RPMI7951 (cell line): ENCODE data around the gene SSNA1. TPM values are rescaled to one million over a fixed set of nuclear protein-coding genes. Genes with fewer than 3 reads are reported as not detected.

Experiments
- DNase-seq: peaks from one replicate; pipeline ENCODE4 v3.0.0-alpha.2; 2012; ENCODE audit warnings: low read depth
- total RNA-seq: library from RNA; depleted of rRNA; stranded (reverse); fragments of >200 nt; shearing (Covaris generic); gene quantifications from 2 replicates; pipeline ENCODE4 v1.2.3, GENCODE V29; 2014

The SSNA1 gene
- total RNA-seq, 1 experiment from 2014 or later, result 72.8 TPM

- no peak for DNase-seq
Measured at GRCh38 chr9:137152844-137153405, 35.6 kb upstream of the SSNA1 start.

GRCh38 chr9:137156567-137157375 is 31.7 kb upstream of the SSNA1 start:
- DNase-seq, result peak; percentile 26

- DNase-seq, result peak; percentile 23
Measured at GRCh38 chr9:137157618-137158415, 30.7 kb upstream of the SSNA1 start.

- no peak for DNase-seq
Measured at GRCh38 chr9:137158625-137159024, 29.9 kb upstream of the SSNA1 start.

- no peak for DNase-seq
Measured at GRCh38 chr9:137159105-137160053, 29.1 kb upstream of the SSNA1 start.

GRCh38 chr9:137160054-137160425 is 28.4 kb upstream of the SSNA1 start:
- DNase-seq, result no peak

GRCh38 chr9:137160716-137161557 is 27.5 kb upstream of the SSNA1 start:
- no peak for DNase-seq

GRCh38 chr9:137161558-137162486 is 26.7 kb upstream of the SSNA1 start:
- no peak for DNase-seq

- no peak for DNase-seq
Measured at GRCh38 chr9:137162505-137163364, 25.7 kb upstream of the SSNA1 start.

GRCh38 chr9:137163365-137163715 is 25.1 kb upstream of the SSNA1 start:
- peak; percentile 31 for DNase-seq

- DNase-seq, result no peak
Measured at GRCh38 chr9:137163805-137164204, 24.7 kb upstream of the SSNA1 start.

- no peak for DNase-seq
Measured at GRCh38 chr9:137164370-137165249, 23.9 kb upstream of the SSNA1 start.

GRCh38 chr9:137165250-137165836 is 23.1 kb upstream of the SSNA1 start:
- DNase-seq, result no peak

GRCh38 chr9:137166380-137167229 is 21.9 kb upstream of the SSNA1 start:
- DNase-seq, result no peak

GRCh38 chr9:137167277-137167746 is 21.2 kb upstream of the SSNA1 start:
- no peak for DNase-seq
